Embryonic facial prominence (tissue), 1 donor: ENCODE measurements around the gene TXNRD1.
"Not testable (repeated sequence)": the region's sequence is repeated elsewhere in the genome, so short reads cannot be mapped to it uniquely, and the experiment has no call there.

Experiments used
- DNase-seq: peaks from one replicate; pipeline ENCODE4 v3.0.0-alpha.2; 2016; ENCODE audit errors: extremely low spot score

The TXNRD1 gene

DNA sequence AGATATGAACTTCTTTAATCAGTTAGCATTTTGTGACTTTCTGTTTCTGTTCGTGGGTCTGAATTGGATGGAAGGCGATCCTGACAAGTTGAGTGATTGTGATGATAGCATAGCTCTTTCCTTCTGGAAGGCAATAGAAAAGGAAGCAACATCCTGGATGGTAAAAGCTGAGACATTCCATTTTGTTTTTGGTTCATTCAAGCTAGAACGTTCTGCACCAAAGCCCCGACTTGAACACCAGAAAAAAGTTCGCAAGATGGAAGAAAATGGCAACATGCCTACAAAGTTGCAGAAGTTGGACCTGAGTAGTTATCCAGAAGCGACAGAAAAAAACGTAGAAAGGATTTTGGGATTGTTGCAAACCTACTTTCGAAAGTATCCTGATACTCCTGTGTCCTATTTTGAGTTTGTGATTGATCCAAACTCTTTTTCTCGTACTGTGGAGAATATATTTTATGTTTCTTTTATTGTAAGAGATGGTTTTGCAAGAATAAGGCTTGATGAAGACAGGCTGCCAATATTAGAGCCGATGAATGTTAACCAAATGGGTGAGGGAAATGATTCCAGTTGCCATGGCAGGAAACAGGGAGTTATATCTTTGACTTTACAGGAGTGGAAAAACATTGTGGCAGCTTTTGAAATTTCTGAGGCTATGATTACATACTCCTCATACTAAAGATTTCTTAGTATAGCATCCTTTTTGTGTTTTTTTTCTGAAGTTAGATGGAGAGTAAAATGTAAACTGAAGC is 88.9 kb downstream of the TXNRD1 start:
- no peak for DNase-seq

- DNase-seq = no peak
Measured at GRCh38 chr12:104305349-104305748, 89.8 kb downstream of the TXNRD1 start.

DNA sequence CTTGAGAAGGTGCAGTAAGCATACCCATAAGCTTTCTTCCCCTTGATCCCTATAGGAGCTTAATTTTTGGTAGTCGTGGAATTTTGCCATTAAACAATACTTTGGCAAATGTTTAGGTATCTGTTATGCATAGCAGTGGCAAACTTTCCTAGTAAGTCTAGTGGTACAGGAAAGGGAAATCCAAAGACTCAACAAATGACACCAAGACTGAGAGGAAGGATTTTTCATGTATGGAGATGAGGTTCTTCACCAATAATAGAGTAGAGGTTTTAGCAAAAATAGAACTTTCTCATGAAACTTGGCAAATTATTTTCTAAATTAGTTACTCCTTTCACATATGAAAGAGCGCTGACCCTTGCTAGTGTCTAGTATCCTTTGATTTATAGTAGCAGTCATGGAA is 90.8 kb downstream of the TXNRD1 start:
- no peak for DNase-seq

DNA sequence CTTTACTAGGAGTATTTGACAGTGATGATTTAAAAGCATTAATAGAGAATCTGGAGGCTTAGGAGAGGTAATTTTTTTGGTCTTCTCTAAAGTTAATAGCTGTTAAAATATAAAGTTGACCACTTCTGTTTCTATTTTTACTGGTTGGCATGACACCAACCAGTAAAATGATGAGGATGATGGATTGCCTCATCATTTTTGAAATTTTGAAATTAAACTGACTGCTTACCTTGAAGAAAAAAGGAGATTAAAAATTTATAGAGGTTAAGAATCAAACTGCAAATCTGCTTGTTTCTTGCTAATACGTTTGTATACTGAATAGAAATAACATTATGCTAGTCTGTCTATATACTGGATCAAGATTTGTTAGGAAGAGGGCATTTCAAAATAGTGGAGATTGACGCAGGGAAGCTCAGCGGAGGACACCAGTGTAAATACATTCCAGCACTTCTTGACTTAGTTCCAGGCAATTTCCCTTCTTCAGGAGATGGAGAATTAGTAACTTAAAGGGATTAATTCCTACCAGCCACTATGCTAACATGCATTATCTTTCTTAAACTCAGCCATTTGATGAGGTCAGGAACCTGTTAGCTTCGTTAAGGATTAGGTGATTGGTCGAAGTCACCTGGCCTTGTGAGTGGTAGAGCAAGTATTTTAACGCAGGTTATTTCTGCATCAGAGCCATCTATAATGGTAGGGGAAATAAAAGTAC is 91.5 kb downstream of the TXNRD1 start:
- DNase-seq = no peak

DNA sequence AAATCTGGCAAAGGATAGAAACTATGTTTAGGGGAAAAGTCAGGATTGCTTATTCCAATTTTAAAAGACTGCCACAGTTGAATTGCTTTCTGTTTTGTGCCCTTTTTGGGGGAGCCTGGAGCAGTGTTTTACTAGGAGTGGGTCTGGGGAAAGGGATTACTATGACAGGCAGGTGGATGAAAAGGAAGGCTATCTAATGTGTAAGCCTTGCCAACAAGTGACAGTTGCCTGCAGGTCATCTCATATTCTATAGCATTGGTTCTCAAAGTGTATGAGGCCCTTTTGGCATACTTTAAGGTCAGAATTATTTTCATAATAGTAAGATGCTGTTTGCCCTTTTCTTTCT is 92.0 kb downstream of the TXNRD1 start:
- DNase-seq = no peak

DNA sequence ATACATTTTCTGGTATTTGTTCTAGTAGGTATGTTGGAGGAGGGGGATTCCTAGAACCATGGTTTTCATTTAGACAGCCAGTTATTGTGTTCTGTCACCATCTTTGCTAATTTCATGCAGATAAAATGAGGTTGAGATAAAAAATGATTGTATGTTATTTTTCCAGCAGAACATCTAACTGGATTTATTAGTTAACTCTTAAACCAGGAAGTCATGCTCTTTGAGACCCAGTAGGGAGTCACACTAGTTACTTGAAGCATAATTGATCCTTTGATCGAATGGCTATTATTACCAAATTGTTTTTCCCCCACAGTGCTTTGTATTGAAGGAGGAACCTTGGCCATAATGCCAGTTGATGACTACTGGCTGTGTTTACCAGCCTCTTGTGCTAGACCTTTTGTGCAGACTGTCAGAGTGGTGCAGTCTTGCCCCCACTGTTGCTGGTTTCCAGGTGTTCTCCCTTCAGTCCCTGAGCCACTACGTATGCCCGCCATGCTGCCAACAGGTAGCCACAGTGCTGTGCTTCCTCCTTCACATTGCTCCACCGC is 93.9 kb downstream of the TXNRD1 start:
- DNase-seq = no peak

- no peak for DNase-seq
Measured at GRCh38 chr12:104310751-104311633, 95.4 kb downstream of the TXNRD1 start.

- DNase-seq = no peak
Measured at GRCh38 chr12:104312202-104312601, 96.6 kb downstream of the TXNRD1 start.

DNA sequence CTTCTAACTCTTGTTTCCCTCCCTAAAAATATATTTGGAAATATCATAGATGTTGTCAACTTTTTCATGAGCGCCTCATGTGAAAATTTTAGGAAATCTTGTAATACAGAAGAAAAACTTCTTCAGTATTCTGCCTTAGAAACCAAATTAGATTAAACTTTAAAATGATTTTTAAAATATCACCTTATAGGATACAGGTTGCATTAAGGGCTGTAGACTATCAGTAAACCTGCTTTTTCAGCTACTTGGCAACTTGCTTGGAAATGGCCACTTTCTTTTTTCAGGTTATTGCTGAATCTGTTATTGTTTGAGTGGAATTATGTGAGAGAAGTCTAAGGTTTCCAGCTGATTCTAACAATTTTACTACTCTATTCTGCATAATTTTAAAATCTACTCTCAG is 97.1 kb downstream of the TXNRD1 start:
- no peak for DNase-seq

GRCh38 chr12:104313568-104314241 is 98.1 kb downstream of the TXNRD1 start:
- DNase-seq = no peak

GRCh38 chr12:104314242-104314614 is 98.6 kb downstream of the TXNRD1 start:
- DNase-seq = no peak

- DNase-seq = no peak
Measured at GRCh38 chr12:104315326-104316224, 100.0 kb downstream of the TXNRD1 start.

DNA sequence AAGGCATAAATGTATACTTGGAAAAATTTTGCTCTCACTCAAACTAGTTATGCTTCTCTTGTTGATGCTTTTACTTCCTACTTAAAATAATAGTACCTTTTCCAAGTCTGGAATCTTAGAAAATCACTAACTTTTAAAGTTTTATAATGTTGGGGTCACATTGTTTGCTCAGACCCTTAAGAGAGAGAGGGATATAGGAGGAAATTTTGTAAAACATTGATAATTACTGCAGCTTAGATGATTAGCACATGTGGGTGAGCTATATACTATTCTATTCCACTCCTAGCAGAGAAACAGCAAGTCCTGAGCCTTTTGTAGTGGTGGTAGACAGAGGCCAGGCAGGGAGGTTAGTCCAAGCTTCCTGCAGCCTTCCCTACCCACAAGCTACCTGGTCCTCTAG is 101.4 kb downstream of the TXNRD1 start:
- no peak for DNase-seq

GRCh38 chr12:104317538-104318210 is 102.1 kb downstream of the TXNRD1 start:
- no peak for DNase-seq

DNA sequence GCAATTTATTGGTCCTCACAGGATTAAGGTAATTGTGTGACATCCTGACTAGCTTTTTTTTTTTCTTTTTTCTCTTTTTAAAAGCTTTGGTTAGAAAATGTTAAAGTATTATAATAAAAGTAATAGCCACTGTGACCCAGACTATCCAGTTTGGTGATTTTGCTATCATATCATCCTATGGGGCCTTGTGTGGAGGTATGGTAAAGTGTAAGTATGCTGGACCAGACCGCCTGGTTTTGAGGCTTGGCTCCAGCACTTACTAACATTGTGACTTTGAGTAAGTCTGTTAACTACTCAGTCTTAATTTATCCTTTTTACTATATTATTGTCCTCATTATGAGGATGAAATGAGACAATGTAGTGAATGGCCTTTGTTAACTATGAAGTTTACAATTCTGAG is 103.4 kb downstream of the TXNRD1 start:
- DNase-seq = no peak

GRCh38 chr12:104319918-104320626 is 104.5 kb downstream of the TXNRD1 start:
- no peak for DNase-seq

DNA sequence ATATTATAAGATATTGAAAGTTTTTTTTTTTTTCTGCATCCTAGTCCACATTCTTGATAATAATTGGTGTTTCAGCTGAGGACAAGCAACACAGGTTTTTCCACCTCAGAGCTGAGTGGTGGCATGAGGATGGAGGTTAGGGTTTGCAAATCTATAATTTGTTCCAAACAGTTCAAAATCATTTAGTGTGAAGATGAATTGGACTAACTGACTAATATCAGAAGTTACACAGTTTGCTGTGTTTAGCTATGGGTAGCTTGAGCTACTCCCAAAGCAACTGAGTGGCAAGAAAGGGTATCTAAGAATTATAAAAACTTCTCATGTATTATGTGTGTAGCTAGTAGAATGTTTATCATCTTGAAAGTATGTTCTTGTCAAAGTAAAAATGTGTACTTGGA is 105.0 kb downstream of the TXNRD1 start:
- no peak for DNase-seq

GRCh38 chr12:104321949-104322348 is 106.4 kb downstream of the TXNRD1 start:
- no peak for DNase-seq

- not testable (repeated sequence) for DNase-seq
Measured at GRCh38 chr12:104322533-104322932, 107.0 kb downstream of the TXNRD1 start.
